ENCODE data around the gene DUSP8. TPM values are rescaled to one million over a fixed set of nuclear protein-coding genes. Genes with fewer than 3 reads are reported as not detected.
A peak's percentile ranks its signal among the peaks of the same experiment; 100 is the strongest.

The DUSP8 gene
- total RNA-seq, 2 experiments from 2014 or later: 83.9 to 91.2 TPM

DNA sequence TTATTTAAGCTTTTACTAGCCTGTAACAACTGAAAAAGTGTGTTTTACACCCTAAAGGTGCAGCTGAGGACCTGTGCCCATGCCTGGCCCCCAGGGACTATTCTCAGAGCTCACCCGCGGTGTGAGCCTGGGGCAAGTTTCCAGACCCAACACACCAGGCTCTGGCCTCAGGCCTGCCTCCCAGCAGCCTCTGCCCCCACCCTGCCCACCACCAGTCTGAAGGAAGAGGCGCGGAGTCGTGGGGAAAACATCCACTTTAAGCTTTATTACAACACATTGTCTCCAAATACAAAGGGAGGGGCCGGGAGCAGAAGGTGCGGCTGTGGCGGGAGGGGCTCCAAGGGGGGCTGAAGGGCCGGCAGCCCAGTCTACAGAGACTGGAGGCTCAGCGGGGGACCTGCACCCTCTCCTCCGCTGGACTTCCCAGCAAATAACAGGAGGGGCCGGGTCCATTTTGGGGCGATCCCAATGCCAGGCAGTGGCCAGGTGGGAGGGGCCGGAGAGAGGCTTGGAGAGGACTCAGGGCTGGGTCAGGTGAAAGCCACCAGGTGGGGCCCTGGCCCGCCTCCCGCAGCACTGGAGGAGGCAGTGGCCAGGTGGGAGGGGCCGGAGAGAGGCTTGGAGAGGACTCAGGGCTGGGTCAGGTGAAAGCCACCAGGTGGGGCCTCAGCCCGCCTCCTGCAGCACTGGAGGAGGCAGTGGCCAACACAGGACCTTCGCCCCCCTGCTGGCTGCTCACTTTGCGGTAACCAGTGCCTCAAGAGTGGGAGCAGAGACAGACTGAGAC is 18.1 kb downstream of the DUSP8 start:
- Mint-ChIP-seq H3K27me3 (peaks cover 45% of the 10 kb centered on the region), H3K36me3 (ENCODE audit: low read depth) (peaks cover 9% of the 10 kb centered on the region), H3K4me1 (ENCODE audit: low read depth) (peaks cover under 1% of the 10 kb centered on the region), H3K9me3 (no peaks in the 10 kb centered on the region), H3K4me3 (no peak overlapping the region), H3K27ac (peak overlapping the region; percentile 20)
- intact Hi-C loops (cut with DNase I, micrococcal nuclease): no loop called here
- ChIA-PET POLR2A (no interaction called here), CTCF (no interaction called here)
- Histone ChIP-seq H3K27me3 (ENCODE audit: control insufficient read depth in 1 of 2, insufficient read depth in 2 of 2, low read length in 2 of 2) (peaks cover 5 to 6% of the 10 kb centered on the region in 2 experiments), H3K36me3 (ENCODE audit: insufficient read depth, low read length) (peaks cover 7% of the 10 kb centered on the region), H3K4me3 (ENCODE audit: low read length) (no peak overlapping the region), H3K4me1 (ENCODE audit: insufficient read depth, low read length) (no peaks in the 10 kb centered on the region), H3K9me3 (ENCODE audit: control insufficient read depth in 1 of 2, insufficient read depth in 1 of 2, low read length in 2 of 2) (peaks cover 0 to 12% of the 10 kb centered on the region in 2 experiments), H3K27ac (ENCODE audit: low read depth in 1 of 2, low read length in 2 of 2) (no peak overlapping the region)
- TF ChIP-seq, protein P1, sequence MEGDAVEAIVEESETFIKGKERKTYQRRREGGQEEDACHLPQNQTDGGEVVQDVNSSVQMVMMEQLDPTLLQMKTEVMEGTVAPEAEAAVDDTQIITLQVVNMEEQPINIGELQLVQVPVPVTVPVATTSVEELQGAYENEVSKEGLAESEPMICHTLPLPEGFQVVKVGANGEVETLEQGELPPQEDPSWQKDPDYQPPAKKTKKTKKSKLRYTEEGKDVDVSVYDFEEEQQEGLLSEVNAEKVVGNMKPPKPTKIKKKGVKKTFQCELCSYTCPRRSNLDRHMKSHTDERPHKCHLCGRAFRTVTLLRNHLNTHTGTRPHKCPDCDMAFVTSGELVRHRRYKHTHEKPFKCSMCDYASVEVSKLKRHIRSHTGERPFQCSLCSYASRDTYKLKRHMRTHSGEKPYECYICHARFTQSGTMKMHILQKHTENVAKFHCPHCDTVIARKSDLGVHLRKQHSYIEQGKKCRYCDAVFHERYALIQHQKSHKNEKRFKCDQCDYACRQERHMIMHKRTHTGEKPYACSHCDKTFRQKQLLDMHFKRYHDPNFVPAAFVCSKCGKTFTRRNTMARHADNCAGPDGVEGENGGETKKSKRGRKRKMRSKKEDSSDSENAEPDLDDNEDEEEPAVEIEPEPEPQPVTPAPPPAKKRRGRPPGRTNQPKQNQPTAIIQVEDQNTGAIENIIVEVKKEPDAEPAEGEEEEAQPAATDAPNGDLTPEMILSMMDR (IDR thresholded peaks at IDR 0.05): no peak
- DNase-seq (no peak), ATAC-seq (ENCODE audit: poor library complexity) (no peak)

DNA sequence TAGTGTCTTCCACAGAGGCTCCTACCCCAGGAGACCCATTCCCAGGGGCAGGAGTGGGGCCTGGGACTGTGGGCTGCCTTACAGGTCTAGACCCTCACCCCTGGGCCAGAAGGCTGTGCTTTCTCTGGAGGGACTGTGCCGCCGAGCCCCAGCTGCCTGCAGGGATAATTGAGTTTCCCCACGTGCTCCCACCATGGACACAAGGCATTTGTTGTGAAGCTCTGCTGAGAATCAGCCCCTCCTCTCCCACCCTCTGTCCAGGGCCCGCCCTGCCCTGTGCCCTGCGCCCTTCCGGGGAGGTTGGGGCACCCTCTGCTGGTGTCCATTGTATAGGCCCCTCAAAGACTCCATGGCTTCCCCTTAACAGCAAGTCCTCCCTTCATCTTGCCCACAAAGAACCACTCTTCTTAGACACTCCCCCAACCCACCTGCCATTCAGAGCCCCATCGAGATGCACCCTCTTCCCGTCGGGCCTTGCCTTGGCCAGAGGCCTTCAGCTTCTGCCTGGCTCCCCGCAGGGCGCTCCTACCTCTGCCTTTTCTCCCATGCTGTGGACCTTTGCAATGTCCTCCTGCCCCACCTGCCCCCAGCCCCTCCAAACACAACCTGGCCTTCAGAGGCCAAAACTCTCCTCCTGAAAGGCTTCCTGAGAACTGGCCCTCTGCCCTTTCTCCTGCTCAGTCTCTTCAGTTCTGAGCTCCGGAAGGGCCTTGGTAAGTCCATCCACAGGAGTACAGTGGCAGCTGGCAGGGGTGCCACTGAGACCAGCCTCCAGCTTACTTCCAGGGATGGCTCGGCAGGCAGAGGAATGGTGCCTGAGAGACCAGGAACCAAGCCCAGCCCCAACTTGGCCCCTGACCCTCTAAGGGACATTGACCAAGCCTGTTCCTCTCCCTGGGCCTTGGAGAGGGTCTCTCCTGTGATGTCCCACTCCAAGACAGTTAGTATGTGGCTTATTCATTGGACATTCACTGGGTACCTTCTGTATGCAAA is 22.4 kb downstream of the DUSP8 start:
- H3K36me3 Mint-ChIP-seq (ENCODE audit: low read depth): no peaks in the 10 kb centered on the region
- Histone ChIP-seq H3K36me3 (ENCODE audit: insufficient read depth, low read length) (no peaks in the 10 kb centered on the region), H3K4me3 (ENCODE audit: low read length) (no peak overlapping the region), H3K27ac (ENCODE audit: low read depth in 1 of 2, low read length in 2 of 2) (no peak overlapping the region), H3K4me1 (ENCODE audit: insufficient read depth, low read length) (peaks cover 26% of the 10 kb centered on the region), H3K27me3 (ENCODE audit: control insufficient read depth in 1 of 2, insufficient read depth in 2 of 2, low read length in 2 of 2) (peaks cover 26 to 39% of the 10 kb centered on the region in 2 experiments), H3K9me3 (ENCODE audit: control insufficient read depth in 1 of 2, insufficient read depth in 1 of 2, low read length in 2 of 2) (peaks cover 0 to 28% of the 10 kb centered on the region in 2 experiments)
- POLR2A ChIA-PET: no interaction called here
- no peaks in the 10 kb centered on the region for H3K9me3 Mint-ChIP-seq
- intact Hi-C loops (cut with DNase I, micrococcal nuclease): loop anchor here in 1 of 2 experiments (5.0 kb wide), 1 partner anchor 78 kb away; the partner anchor contains the start of gene KRTAP5-5
- DNase-seq (no peak), ATAC-seq (ENCODE audit: poor library complexity) (no peak)
- peaks cover 4% of the 10 kb centered on the region for H3K4me1 Mint-ChIP-seq (ENCODE audit: low read depth)
- peak overlapping the region; percentile 62 for H3K4me3 Mint-ChIP-seq
- TF ChIP-seq, protein P1 (IDR thresholded peaks at IDR 0.05): no peak
- peaks cover 59% of the 10 kb centered on the region for H3K27me3 Mint-ChIP-seq
- CTCF ChIA-PET: interaction anchor here (1.0 to 5.6 kb wide), 2 partner anchors 25 kb away, joined by 3 to 83 read pairs; no protein-coding TSS in a partner anchor
- no peak overlapping the region for H3K27ac Mint-ChIP-seq
